OCI-LY7 (cell line): ENCODE measurements around the gene AATF.

ENCODE experiments used
- EZH2phosphoT487 ChIP-seq: fragments of 200-600 bp; sonication (generic); IDR thresholded peaks from 2 replicates; pipeline ENCODE4 v1.6.1; 2018; ENCODE audit warnings: low read depth, borderline replicate concordance, mild to moderate bottlenecking, mixed run types, antibody characterized with exemption, low read length, moderate library complexity, mixed read lengths
- TF ChIP-seq, protein P1 (sequence below): fragments of 200-600 bp; sonication (generic); conservative IDR thresholded peaks from 2 replicates; pipeline ENCODE4 v1.5.1; 2014; ENCODE audit warnings: mild to moderate bottlenecking, antibody characterized with exemption, low read length, moderate library complexity, mixed read lengths

GRCh38 chr17:37088459-37088858 is 139.7 kb downstream of the AATF start:
- TF ChIP-seq, protein P1, sequence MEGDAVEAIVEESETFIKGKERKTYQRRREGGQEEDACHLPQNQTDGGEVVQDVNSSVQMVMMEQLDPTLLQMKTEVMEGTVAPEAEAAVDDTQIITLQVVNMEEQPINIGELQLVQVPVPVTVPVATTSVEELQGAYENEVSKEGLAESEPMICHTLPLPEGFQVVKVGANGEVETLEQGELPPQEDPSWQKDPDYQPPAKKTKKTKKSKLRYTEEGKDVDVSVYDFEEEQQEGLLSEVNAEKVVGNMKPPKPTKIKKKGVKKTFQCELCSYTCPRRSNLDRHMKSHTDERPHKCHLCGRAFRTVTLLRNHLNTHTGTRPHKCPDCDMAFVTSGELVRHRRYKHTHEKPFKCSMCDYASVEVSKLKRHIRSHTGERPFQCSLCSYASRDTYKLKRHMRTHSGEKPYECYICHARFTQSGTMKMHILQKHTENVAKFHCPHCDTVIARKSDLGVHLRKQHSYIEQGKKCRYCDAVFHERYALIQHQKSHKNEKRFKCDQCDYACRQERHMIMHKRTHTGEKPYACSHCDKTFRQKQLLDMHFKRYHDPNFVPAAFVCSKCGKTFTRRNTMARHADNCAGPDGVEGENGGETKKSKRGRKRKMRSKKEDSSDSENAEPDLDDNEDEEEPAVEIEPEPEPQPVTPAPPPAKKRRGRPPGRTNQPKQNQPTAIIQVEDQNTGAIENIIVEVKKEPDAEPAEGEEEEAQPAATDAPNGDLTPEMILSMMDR: no peak
- TF ChIP-seq EZH2phosphoT487: no peak
